Measurements from ENCODE around the gene OPA1.
"Not testable (repeated sequence)": the region's sequence is repeated elsewhere in the genome, so short reads cannot be mapped to it uniquely, and the experiment has no call there.

The OPA1 gene

GRCh38 chr3:193589616-193590015, 3.4 kb upstream of the OPA1 start:
- DNase-seq = no peak

GRCh38 chr3:193590088-193590856, 2.7 kb upstream of the OPA1 start:
- no peak for DNase-seq

GRCh38 chr3:193593668-193594030, 641 bp downstream of the OPA1 start:
- DNase-seq = peak; percentile 71

GRCh38 chr3:193594946-193595689, 2.1 kb downstream of the OPA1 start:
- no peak for DNase-seq

- DNase-seq = no peak
These were observed 3.0 kb downstream of the OPA1 start for GRCh38 chr3:193595939-193596487.

GRCh38 chr3:193598202-193598601, 5.2 kb downstream of the OPA1 start:
- no peak for DNase-seq

- no peak for DNase-seq
These were observed 6.4 kb downstream of the OPA1 start for GRCh38 chr3:193599393-193599792.

GRCh38 chr3:193605876-193606275, 12.9 kb downstream of the OPA1 start:
- peak; percentile 65 for DNase-seq

GRCh38 chr3:193606892-193607291, 13.9 kb downstream of the OPA1 start:
- DNase-seq = not testable (repeated sequence)

- not testable (repeated sequence) for DNase-seq
These were observed 17.5 kb downstream of the OPA1 start for GRCh38 chr3:193610516-193610915.

GRCh38 chr3:193614430-193614829, 21.4 kb downstream of the OPA1 start:
- no peak for DNase-seq

- no peak for DNase-seq
These were observed 24.6 kb downstream of the OPA1 start for GRCh38 chr3:193617628-193618027.

GRCh38 chr3:193620057-193620456, 27.0 kb downstream of the OPA1 start:
- DNase-seq = no peak

- no peak for DNase-seq
These were observed 27.6 kb downstream of the OPA1 start for GRCh38 chr3:193620650-193621049.

GRCh38 chr3:193621127-193621526, 28.1 kb downstream of the OPA1 start:
- no peak for DNase-seq

GRCh38 chr3:193630005-193630404, 37.0 kb downstream of the OPA1 start:
- DNase-seq = no peak

GRCh38 chr3:193637831-193638230, 44.8 kb downstream of the OPA1 start:
- no peak for DNase-seq

- DNase-seq = no peak
These were observed 45.8 kb downstream of the OPA1 start for GRCh38 chr3:193638833-193639232.

- DNase-seq = no peak
These were observed 47.2 kb downstream of the OPA1 start for GRCh38 chr3:193640165-193640715.

- no peak for DNase-seq
These were observed 47.9 kb downstream of the OPA1 start for GRCh38 chr3:193640728-193641439.

- DNase-seq = no peak
These were observed 48.4 kb downstream of the OPA1 start for GRCh38 chr3:193641440-193641775.

GRCh38 chr3:193645806-193646205, 52.8 kb downstream of the OPA1 start:
- no peak for DNase-seq

- no peak for DNase-seq
These were observed 55.6 kb downstream of the OPA1 start for GRCh38 chr3:193648542-193649076.
